ENCODE measurements around the gene NFE2L1. TPM values are rescaled to one million over a fixed set of nuclear protein-coding genes. Genes with fewer than 3 reads are reported as not detected.

NFE2L1 gene
- total RNA-seq, 1 donor from 2014 or later, result 190 TPM

DNA sequence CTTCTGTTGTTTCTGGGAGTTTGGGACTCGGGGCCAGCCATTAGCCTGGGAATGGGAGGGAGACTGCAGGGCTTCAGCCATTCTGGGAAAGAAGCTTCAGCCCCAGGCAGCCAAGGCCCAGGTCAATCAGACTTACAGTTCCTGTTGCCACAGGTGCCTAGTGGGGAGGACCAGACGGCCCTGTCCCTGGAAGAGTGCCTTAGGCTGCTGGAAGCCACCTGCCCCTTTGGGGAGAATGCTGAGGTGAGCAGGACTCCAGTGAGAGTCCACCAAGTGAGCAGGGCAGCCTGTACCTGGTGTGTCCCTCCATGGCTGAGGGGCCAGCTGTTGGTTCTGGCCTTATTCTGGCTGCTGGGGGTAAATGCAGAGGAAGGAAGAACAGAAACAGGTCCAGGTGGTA is 8.7 kb downstream of the NFE2L1 start:
- peaks cover 11% of the 10 kb centered on the region for H3K9me3 Mint-ChIP-seq (ENCODE audit: unreplicated experiment)
- peak overlapping the region; percentile 99 for H3K4me3 Mint-ChIP-seq (ENCODE audit: unreplicated experiment)
- peaks cover 6% of the 10 kb centered on the region for H3K36me3 Mint-ChIP-seq (ENCODE audit: unreplicated experiment)
- TF ChIP-seq, protein P1, sequence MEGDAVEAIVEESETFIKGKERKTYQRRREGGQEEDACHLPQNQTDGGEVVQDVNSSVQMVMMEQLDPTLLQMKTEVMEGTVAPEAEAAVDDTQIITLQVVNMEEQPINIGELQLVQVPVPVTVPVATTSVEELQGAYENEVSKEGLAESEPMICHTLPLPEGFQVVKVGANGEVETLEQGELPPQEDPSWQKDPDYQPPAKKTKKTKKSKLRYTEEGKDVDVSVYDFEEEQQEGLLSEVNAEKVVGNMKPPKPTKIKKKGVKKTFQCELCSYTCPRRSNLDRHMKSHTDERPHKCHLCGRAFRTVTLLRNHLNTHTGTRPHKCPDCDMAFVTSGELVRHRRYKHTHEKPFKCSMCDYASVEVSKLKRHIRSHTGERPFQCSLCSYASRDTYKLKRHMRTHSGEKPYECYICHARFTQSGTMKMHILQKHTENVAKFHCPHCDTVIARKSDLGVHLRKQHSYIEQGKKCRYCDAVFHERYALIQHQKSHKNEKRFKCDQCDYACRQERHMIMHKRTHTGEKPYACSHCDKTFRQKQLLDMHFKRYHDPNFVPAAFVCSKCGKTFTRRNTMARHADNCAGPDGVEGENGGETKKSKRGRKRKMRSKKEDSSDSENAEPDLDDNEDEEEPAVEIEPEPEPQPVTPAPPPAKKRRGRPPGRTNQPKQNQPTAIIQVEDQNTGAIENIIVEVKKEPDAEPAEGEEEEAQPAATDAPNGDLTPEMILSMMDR (IDR thresholded peaks at IDR 0.05; ENCODE audit: partially characterized antibody, unreplicated experiment), result no peak
- peak overlapping the region; percentile 81 for H3K27ac Mint-ChIP-seq (ENCODE audit: unreplicated experiment)
- H3K27me3 Mint-ChIP-seq (ENCODE audit: unreplicated experiment), result peaks cover 18% of the 10 kb centered on the region
- DNase-seq, result no peak
- H3K4me1 Mint-ChIP-seq (ENCODE audit: low read depth, unreplicated experiment), result peaks cover 39% of the 10 kb centered on the region

DNA sequence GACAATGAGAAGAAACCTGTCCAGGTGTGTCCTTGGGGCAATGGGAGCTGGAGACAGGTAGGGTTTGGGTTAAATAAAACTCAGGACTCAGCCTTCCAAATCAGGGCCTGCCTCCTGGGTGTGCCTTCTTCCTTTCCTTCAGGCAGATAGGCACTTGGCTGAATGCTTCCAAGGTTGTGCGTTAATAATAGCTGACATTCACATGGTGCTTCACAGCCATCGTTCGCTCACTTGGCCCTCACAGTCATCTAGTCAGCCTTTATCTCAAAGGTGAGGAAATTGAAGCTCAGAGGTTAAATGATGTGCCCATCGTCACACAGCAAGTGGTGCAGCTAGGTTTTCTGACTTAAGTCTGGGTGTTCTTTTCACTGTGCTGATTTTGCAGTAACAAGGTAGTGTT is 9.5 kb downstream of the NFE2L1 start:
- Mint-ChIP-seq H3K4me3 (ENCODE audit: unreplicated experiment) (no peak overlapping the region), H3K9me3 (ENCODE audit: unreplicated experiment) (peaks cover 11% of the 10 kb centered on the region), H3K4me1 (ENCODE audit: low read depth, unreplicated experiment) (peaks cover 33% of the 10 kb centered on the region), H3K27ac (ENCODE audit: unreplicated experiment) (no peak overlapping the region), H3K36me3 (ENCODE audit: unreplicated experiment) (peaks cover 6% of the 10 kb centered on the region), H3K27me3 (ENCODE audit: unreplicated experiment) (peaks cover 18% of the 10 kb centered on the region)
- TF ChIP-seq, protein P1 (IDR thresholded peaks at IDR 0.05; ENCODE audit: partially characterized antibody, unreplicated experiment), result no peak
- no peak for DNase-seq

DNA sequence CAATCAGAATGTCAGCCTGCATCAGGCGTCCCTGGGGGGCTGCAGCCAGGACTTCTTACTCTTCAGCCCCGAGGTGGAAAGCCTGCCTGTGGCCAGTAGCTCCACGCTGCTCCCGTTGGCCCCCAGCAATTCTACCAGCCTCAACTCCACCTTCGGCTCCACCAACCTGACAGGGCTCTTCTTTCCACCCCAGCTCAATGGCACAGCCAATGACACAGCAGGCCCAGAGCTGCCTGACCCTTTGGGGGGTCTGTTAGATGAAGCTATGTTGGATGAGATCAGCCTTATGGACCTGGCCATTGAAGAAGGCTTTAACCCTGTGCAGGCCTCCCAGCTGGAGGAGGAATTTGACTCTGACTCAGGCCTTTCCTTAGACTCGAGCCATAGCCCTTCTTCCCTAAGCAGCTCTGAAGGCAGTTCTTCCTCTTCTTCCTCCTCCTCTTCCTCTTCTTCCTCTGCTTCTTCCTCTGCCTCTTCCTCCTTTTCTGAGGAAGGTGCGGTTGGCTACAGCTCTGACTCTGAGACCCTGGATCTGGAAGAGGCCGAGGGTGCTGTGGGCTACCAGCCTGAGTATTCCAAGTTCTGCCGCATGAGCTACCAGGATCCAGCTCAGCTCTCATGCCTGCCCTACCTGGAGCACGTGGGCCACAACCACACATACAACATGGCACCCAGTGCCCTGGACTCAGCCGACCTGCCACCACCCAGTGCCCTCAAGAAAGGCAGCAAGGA is 10.4 kb downstream of the NFE2L1 start:
- no peak for DNase-seq
- Mint-ChIP-seq H3K27ac (ENCODE audit: unreplicated experiment) (peak overlapping the region; percentile 52), H3K4me1 (ENCODE audit: low read depth, unreplicated experiment) (peaks cover 24% of the 10 kb centered on the region), H3K36me3 (ENCODE audit: unreplicated experiment) (peaks cover 6% of the 10 kb centered on the region), H3K27me3 (ENCODE audit: unreplicated experiment) (peaks cover 14% of the 10 kb centered on the region), H3K9me3 (ENCODE audit: unreplicated experiment) (peaks cover 11% of the 10 kb centered on the region), H3K4me3 (ENCODE audit: unreplicated experiment) (no peak overlapping the region)
- TF ChIP-seq, protein P1 (IDR thresholded peaks at IDR 0.05; ENCODE audit: partially characterized antibody, unreplicated experiment), result no peak

DNA sequence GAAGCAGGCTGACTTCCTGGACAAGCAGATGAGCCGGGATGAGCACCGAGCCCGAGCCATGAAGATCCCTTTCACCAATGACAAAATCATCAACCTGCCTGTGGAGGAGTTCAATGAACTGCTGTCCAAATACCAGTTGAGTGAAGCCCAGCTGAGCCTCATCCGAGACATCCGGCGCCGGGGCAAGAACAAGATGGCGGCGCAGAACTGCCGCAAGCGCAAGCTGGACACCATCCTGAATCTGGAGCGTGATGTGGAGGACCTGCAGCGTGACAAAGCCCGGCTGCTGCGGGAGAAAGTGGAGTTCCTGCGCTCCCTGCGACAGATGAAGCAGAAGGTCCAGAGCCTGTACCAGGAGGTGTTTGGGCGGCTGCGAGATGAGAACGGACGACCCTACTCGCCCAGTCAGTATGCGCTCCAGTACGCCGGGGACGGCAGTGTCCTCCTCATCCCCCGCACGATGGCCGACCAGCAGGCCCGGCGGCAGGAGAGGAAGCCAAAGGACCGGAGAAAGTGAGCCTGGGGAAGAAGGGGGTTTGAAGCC is 11.0 kb downstream of the NFE2L1 start:
- DNase-seq, result no peak
- H3K4me3 Mint-ChIP-seq (ENCODE audit: unreplicated experiment), result no peak overlapping the region
- H3K9me3 Mint-ChIP-seq (ENCODE audit: unreplicated experiment), result peaks cover 11% of the 10 kb centered on the region
- H3K36me3 Mint-ChIP-seq (ENCODE audit: unreplicated experiment), result peaks cover 6% of the 10 kb centered on the region
- peaks cover 23% of the 10 kb centered on the region for H3K4me1 Mint-ChIP-seq (ENCODE audit: low read depth, unreplicated experiment)
- H3K27ac Mint-ChIP-seq (ENCODE audit: unreplicated experiment), result no peak overlapping the region
- TF ChIP-seq, protein P1 (IDR thresholded peaks at IDR 0.05; ENCODE audit: partially characterized antibody, unreplicated experiment), result no peak
- peaks cover 13% of the 10 kb centered on the region for H3K27me3 Mint-ChIP-seq (ENCODE audit: unreplicated experiment)

DNA sequence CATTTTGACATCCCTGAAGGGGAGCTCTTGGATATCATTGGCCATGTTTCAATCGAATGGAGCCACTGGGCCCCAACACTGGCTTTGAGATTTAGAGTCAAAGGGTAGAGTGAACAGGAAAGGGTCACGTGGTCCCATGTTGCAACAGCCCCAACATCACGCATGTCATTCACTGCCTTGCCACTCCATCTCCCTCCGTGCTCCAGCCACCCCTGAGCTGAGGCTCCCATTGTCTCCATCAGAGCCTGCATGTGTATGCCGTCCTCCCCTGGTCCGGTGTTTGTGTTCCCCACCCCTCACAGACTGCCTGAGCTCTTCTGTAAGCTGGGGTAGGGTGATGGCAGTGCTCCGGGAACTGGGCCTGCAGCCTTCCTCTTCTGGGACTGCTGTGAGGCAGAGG is 12.1 kb downstream of the NFE2L1 start:
- TF ChIP-seq, protein P1 (IDR thresholded peaks at IDR 0.05; ENCODE audit: partially characterized antibody, unreplicated experiment), result no peak
- H3K4me1 Mint-ChIP-seq (ENCODE audit: low read depth, unreplicated experiment), result peaks cover 19% of the 10 kb centered on the region
- no peak for DNase-seq
- peaks cover 11% of the 10 kb centered on the region for H3K9me3 Mint-ChIP-seq (ENCODE audit: unreplicated experiment)
- peak overlapping the region; percentile 48 for H3K27ac Mint-ChIP-seq (ENCODE audit: unreplicated experiment)
- H3K27me3 Mint-ChIP-seq (ENCODE audit: unreplicated experiment), result peaks cover 12% of the 10 kb centered on the region
- H3K36me3 Mint-ChIP-seq (ENCODE audit: unreplicated experiment), result peaks cover 6% of the 10 kb centered on the region
- H3K4me3 Mint-ChIP-seq (ENCODE audit: unreplicated experiment), result no peak overlapping the region

All from glutamatergic neuron (in vitro differentiated cells).